ENCODE results near the gene GUK1.

The GUK1 gene

GRCh38 chr1:228151180-228151925 lies 11.3 kb downstream of the GUK1 start:
- no peak for DNase-seq

- no peak for DNase-seq
Measured at GRCh38 chr1:228152097-228152917, 12.2 kb downstream of the GUK1 start.

- DNase-seq: no peak
Measured at GRCh38 chr1:228152918-228153258, 12.8 kb downstream of the GUK1 start.

- no peak for DNase-seq
Measured at GRCh38 chr1:228154021-228154669, 14.1 kb downstream of the GUK1 start.

GRCh38 chr1:228154670-228155571 lies 14.8 kb downstream of the GUK1 start:
- no peak for DNase-seq

GRCh38 chr1:228155596-228156514 lies 15.8 kb downstream of the GUK1 start:
- DNase-seq: no peak

GRCh38 chr1:228156515-228156881 lies 16.4 kb downstream of the GUK1 start:
- DNase-seq: no peak

GRCh38 chr1:228156941-228157728 lies 17.1 kb downstream of the GUK1 start:
- DNase-seq: no peak

GRCh38 chr1:228157729-228158126 lies 17.6 kb downstream of the GUK1 start:
- no peak for DNase-seq

GRCh38 chr1:228158151-228159007 lies 18.3 kb downstream of the GUK1 start:
- no peak for DNase-seq

- no peak for DNase-seq
Measured at GRCh38 chr1:228159008-228159665, 19.1 kb downstream of the GUK1 start.

- no peak for DNase-seq
Measured at GRCh38 chr1:228160201-228160761, 20.2 kb downstream of the GUK1 start.

- DNase-seq: no peak
Measured at GRCh38 chr1:228161362-228161761, 21.3 kb downstream of the GUK1 start.

GRCh38 chr1:228161866-228162265 lies 21.8 kb downstream of the GUK1 start:
- no peak for DNase-seq

GRCh38 chr1:228162286-228163006 lies 22.4 kb downstream of the GUK1 start:
- DNase-seq: no peak

- DNase-seq: no peak
Measured at GRCh38 chr1:228163007-228163753, 23.1 kb downstream of the GUK1 start.

- no peak for DNase-seq
Measured at GRCh38 chr1:228163776-228164519, 23.9 kb downstream of the GUK1 start.
